Hepatic stellate cell (primary cell): Measurements from ENCODE around the gene CAPN6.

Experiments used
- DNase-seq: peaks from one replicate; pipeline ENCODE4 v3.0.0; 2011; ENCODE audit warnings: low spot score

Gene CAPN6

GRCh38 chrX:111270339-111270738 lies at the start of gene CAPN6:
Gene CAPN6, minus strand, starts transcription at chrX:111270483. Its CDS starts 6,547 bp downstream, at chrX:111263936.
- no peak for DNase-seq

- no peak for DNase-seq
These were observed 49.2 kb upstream of the CAPN6 start for GRCh38 chrX:111319451-111319850.

GRCh38 chrX:111318901-111319300 lies 48.6 kb upstream of the CAPN6 start:
- no peak for DNase-seq

- no peak for DNase-seq
These were observed 38.8 kb upstream of the CAPN6 start for GRCh38 chrX:111309083-111309482.

GRCh38 chrX:111308039-111308438 lies 37.8 kb upstream of the CAPN6 start:
- no peak for DNase-seq

- DNase-seq: no peak
These were observed 32.0 kb upstream of the CAPN6 start for GRCh38 chrX:111302284-111302683.

GRCh38 chrX:111288841-111289240 lies 18.6 kb upstream of the CAPN6 start:
- DNase-seq: no peak

GRCh38 chrX:111284631-111285293 lies 14.5 kb upstream of the CAPN6 start:
- no peak for DNase-seq

GRCh38 chrX:111283446-111283845 lies 13.2 kb upstream of the CAPN6 start:
- no peak for DNase-seq

GRCh38 chrX:111282991-111283390 lies 12.7 kb upstream of the CAPN6 start:
- no peak for DNase-seq

GRCh38 chrX:111282139-111282538 lies 11.9 kb upstream of the CAPN6 start:
- no peak for DNase-seq

GRCh38 chrX:111268506-111268905 lies 1.8 kb downstream of the CAPN6 start:
- no peak for DNase-seq

GRCh38 chrX:111265486-111265885 lies 4.8 kb downstream of the CAPN6 start:
- no peak for DNase-seq

GRCh38 chrX:111264385-111264784 lies 5.9 kb downstream of the CAPN6 start:
- no peak for DNase-seq

GRCh38 chrX:111262086-111262485 lies 8.2 kb downstream of the CAPN6 start:
- DNase-seq: no peak

- DNase-seq: no peak
These were observed 9.8 kb downstream of the CAPN6 start for GRCh38 chrX:111260451-111260850.

- DNase-seq: no peak
These were observed 10.7 kb downstream of the CAPN6 start for GRCh38 chrX:111259559-111259958.

- DNase-seq: no peak
These were observed 12.6 kb downstream of the CAPN6 start for GRCh38 chrX:111257733-111258132.

- no peak for DNase-seq
These were observed 15.2 kb downstream of the CAPN6 start for GRCh38 chrX:111254896-111255693.

- peak; percentile 11 for DNase-seq
These were observed 26.0 kb downstream of the CAPN6 start for GRCh38 chrX:111244235-111244750.

GRCh38 chrX:111216293-111216801 lies 53.9 kb downstream of the CAPN6 start:
- DNase-seq: no peak

- no peak for DNase-seq
These were observed 62.4 kb downstream of the CAPN6 start for GRCh38 chrX:111207851-111208250.

- no peak for DNase-seq
These were observed 70.0 kb downstream of the CAPN6 start for GRCh38 chrX:111200327-111200726.
